Measurements from ENCODE around the gene B3GNT7.
"Not testable (repeated sequence)": the region's sequence is repeated elsewhere in the genome, so short reads cannot be mapped to it uniquely, and the experiment has no call there.

B3GNT7 gene

GRCh38 chr2:231395188-231396057 lies at the start of gene B3GNT7:
TSS of gene B3GNT7 (plus strand) at chr2:231395710. CDS start at chr2:231395804, 94 bp downstream.
- DNase-seq (ENCODE audit: low read depth, low spot score): no peak
- Histone ChIP-seq H3K4me1 (ENCODE audit: insufficient read depth, insufficient read length) (peaks cover 39% of the 10 kb centered on the region), H3K9me3 (ENCODE audit: insufficient read depth, low read length) (no peaks in the 10 kb centered on the region), H3K4me3 (ENCODE audit: insufficient read length, low read depth) (peak within 1 kb of the TSS; percentile 41), H3K27me3 (ENCODE audit: insufficient read depth, insufficient read length) (peaks cover 14% of the 10 kb centered on the region), H3K9ac (ENCODE audit: insufficient read length, low read depth) (peak within 1 kb of the TSS; percentile 76), H3K36me3 (ENCODE audit: insufficient read depth, insufficient read length, low read length) (peaks cover 14% of the 10 kb centered on the region)
- no peak for TF ChIP-seq YY1 (IDR thresholded peaks at IDR 0.05; ENCODE audit: insufficient read depth, insufficient read length)
- no peak for TF ChIP-seq ZNF274 (IDR thresholded peaks at IDR 0.05; ENCODE audit: low read depth, low read length)
- TF ChIP-seq SUZ12 (IDR thresholded peaks at IDR 0.05; ENCODE audit: extremely low read depth, insufficient read depth, insufficient read length): no peak

- H3K4me1 ChIP-seq (ENCODE audit: insufficient read depth, insufficient read length): peaks cover 5% of the 10 kb centered on the region
- no peak overlapping the region for H3K4me3 ChIP-seq (ENCODE audit: insufficient read length, low read depth)
- peaks cover 6% of the 10 kb centered on the region for H3K36me3 ChIP-seq (ENCODE audit: insufficient read depth, insufficient read length, low read length)
- H3K27me3 ChIP-seq (ENCODE audit: insufficient read depth, insufficient read length): no peaks in the 10 kb centered on the region
- H3K9ac ChIP-seq (ENCODE audit: insufficient read length, low read depth): no peak overlapping the region
- no peaks in the 10 kb centered on the region for H3K9me3 ChIP-seq (ENCODE audit: insufficient read depth, low read length)
- no peak for DNase-seq (ENCODE audit: low read depth, low spot score)
- no peak for TF ChIP-seq ZNF274 (IDR thresholded peaks at IDR 0.05; ENCODE audit: low read depth, low read length)
- no peak for TF ChIP-seq YY1 (IDR thresholded peaks at IDR 0.05; ENCODE audit: insufficient read depth, insufficient read length)
- no peak for TF ChIP-seq SUZ12 (IDR thresholded peaks at IDR 0.05; ENCODE audit: extremely low read depth, insufficient read depth, insufficient read length)
Observed at GRCh38 chr2:231347081-231347480, 48.4 kb upstream of the B3GNT7 start.

- peaks cover 6% of the 10 kb centered on the region for H3K36me3 ChIP-seq (ENCODE audit: insufficient read depth, insufficient read length, low read length)
- TF ChIP-seq YY1 (IDR thresholded peaks at IDR 0.05; ENCODE audit: insufficient read depth, insufficient read length) (no peak), SUZ12 (IDR thresholded peaks at IDR 0.05; ENCODE audit: extremely low read depth, insufficient read depth, insufficient read length) (no peak), ZNF274 (IDR thresholded peaks at IDR 0.05; ENCODE audit: low read depth, low read length) (no peak)
- no peak for DNase-seq (ENCODE audit: low read depth, low spot score)
Observed at GRCh38 chr2:231347638-231348037, 47.9 kb upstream of the B3GNT7 start.

GRCh38 chr2:231348173-231348572 lies 47.3 kb upstream of the B3GNT7 start:
- H3K4me3 ChIP-seq (ENCODE audit: insufficient read length, low read depth): no peak overlapping the region
- H3K9me3 ChIP-seq (ENCODE audit: insufficient read depth, low read length): no peaks in the 10 kb centered on the region
- peaks cover 6% of the 10 kb centered on the region for H3K36me3 ChIP-seq (ENCODE audit: insufficient read depth, insufficient read length, low read length)
- TF ChIP-seq ZNF274 (IDR thresholded peaks at IDR 0.05; ENCODE audit: low read depth, low read length) (no peak), YY1 (IDR thresholded peaks at IDR 0.05; ENCODE audit: insufficient read depth, insufficient read length) (no peak), SUZ12 (IDR thresholded peaks at IDR 0.05; ENCODE audit: extremely low read depth, insufficient read depth, insufficient read length) (no peak)
- H3K27me3 ChIP-seq (ENCODE audit: insufficient read depth, insufficient read length): no peaks in the 10 kb centered on the region
- no peak for DNase-seq (ENCODE audit: low read depth, low spot score)
- H3K9ac ChIP-seq (ENCODE audit: insufficient read length, low read depth): no peak overlapping the region
- H3K4me1 ChIP-seq (ENCODE audit: insufficient read depth, insufficient read length): no peaks in the 10 kb centered on the region

More at GRCh38 chr2:231347638-231348037, 47.9 kb upstream of the B3GNT7 start:
- Histone ChIP-seq H3K4me3 (ENCODE audit: insufficient read length, low read depth) (no peak overlapping the region), H3K9me3 (ENCODE audit: insufficient read depth, low read length) (no peaks in the 10 kb centered on the region), H3K4me1 (ENCODE audit: insufficient read depth, insufficient read length) (no peaks in the 10 kb centered on the region), H3K27me3 (ENCODE audit: insufficient read depth, insufficient read length) (no peaks in the 10 kb centered on the region), H3K9ac (ENCODE audit: insufficient read length, low read depth) (no peak overlapping the region)

GRCh38 chr2:231348704-231349373 lies 46.7 kb upstream of the B3GNT7 start:
- TF ChIP-seq SUZ12 (IDR thresholded peaks at IDR 0.05; ENCODE audit: extremely low read depth, insufficient read depth, insufficient read length): no peak
- no peak for TF ChIP-seq YY1 (IDR thresholded peaks at IDR 0.05; ENCODE audit: insufficient read depth, insufficient read length)
- no peak for TF ChIP-seq ZNF274 (IDR thresholded peaks at IDR 0.05; ENCODE audit: low read depth, low read length)
- Histone ChIP-seq H3K9me3 (ENCODE audit: insufficient read depth, low read length) (no peaks in the 10 kb centered on the region), H3K4me1 (ENCODE audit: insufficient read depth, insufficient read length) (no peaks in the 10 kb centered on the region), H3K4me3 (ENCODE audit: insufficient read length, low read depth) (no peak overlapping the region), H3K27me3 (ENCODE audit: insufficient read depth, insufficient read length) (no peaks in the 10 kb centered on the region), H3K36me3 (ENCODE audit: insufficient read depth, insufficient read length, low read length) (peaks cover 6% of the 10 kb centered on the region), H3K9ac (ENCODE audit: insufficient read length, low read depth) (no peak overlapping the region)
- DNase-seq (ENCODE audit: low read depth, low spot score): no peak

- H3K36me3 ChIP-seq (ENCODE audit: insufficient read depth, insufficient read length, low read length); H3K4me1 ChIP-seq (ENCODE audit: insufficient read depth, insufficient read length); DNase-seq (ENCODE audit: low read depth, low spot score): not testable (repeated sequence)
Observed at GRCh38 chr2:231349374-231349735, 46.2 kb upstream of the B3GNT7 start.

GRCh38 chr2:231351648-231352047 lies 43.9 kb upstream of the B3GNT7 start:
- H3K4me3 ChIP-seq (ENCODE audit: insufficient read length, low read depth): no peak overlapping the region
- peaks cover 6% of the 10 kb centered on the region for H3K4me1 ChIP-seq (ENCODE audit: insufficient read depth, insufficient read length)
- no peak overlapping the region for H3K9ac ChIP-seq (ENCODE audit: insufficient read length, low read depth)
- no peaks in the 10 kb centered on the region for H3K9me3 ChIP-seq (ENCODE audit: insufficient read depth, low read length)
- peaks cover 4% of the 10 kb centered on the region for H3K36me3 ChIP-seq (ENCODE audit: insufficient read depth, insufficient read length, low read length)
- H3K27me3 ChIP-seq (ENCODE audit: insufficient read depth, insufficient read length): no peaks in the 10 kb centered on the region
- DNase-seq (ENCODE audit: low read depth, low spot score): no peak
- no peak for TF ChIP-seq YY1 (IDR thresholded peaks at IDR 0.05; ENCODE audit: insufficient read depth, insufficient read length)
- TF ChIP-seq ZNF274 (IDR thresholded peaks at IDR 0.05; ENCODE audit: low read depth, low read length): no peak
- no peak for TF ChIP-seq SUZ12 (IDR thresholded peaks at IDR 0.05; ENCODE audit: extremely low read depth, insufficient read depth, insufficient read length)

More at GRCh38 chr2:231349374-231349735, 46.2 kb upstream of the B3GNT7 start:
- H3K9me3 ChIP-seq (ENCODE audit: insufficient read depth, low read length); H3K27me3 ChIP-seq (ENCODE audit: insufficient read depth, insufficient read length); H3K9ac ChIP-seq (ENCODE audit: insufficient read length, low read depth); H3K4me3 ChIP-seq (ENCODE audit: insufficient read length, low read depth): not testable (repeated sequence)

Data from NT2/D1 (cell line).